HG02610 (cell line): ENCODE data around the gene EML6.
"Not testable (repeated sequence)": the region's sequence is repeated elsewhere in the genome, so short reads cannot be mapped to it uniquely, and the experiment has no call there.

Experiments used
- ATAC-seq: cut with Tn5 transposase; IDR thresholded peaks from one replicate; pipeline ENCODE4 v1.9.1; 2021; ENCODE audit warnings: mild to moderate bottlenecking, moderate library complexity; ENCODE audit not compliant: unreplicated experiment

The EML6 gene

DNA sequence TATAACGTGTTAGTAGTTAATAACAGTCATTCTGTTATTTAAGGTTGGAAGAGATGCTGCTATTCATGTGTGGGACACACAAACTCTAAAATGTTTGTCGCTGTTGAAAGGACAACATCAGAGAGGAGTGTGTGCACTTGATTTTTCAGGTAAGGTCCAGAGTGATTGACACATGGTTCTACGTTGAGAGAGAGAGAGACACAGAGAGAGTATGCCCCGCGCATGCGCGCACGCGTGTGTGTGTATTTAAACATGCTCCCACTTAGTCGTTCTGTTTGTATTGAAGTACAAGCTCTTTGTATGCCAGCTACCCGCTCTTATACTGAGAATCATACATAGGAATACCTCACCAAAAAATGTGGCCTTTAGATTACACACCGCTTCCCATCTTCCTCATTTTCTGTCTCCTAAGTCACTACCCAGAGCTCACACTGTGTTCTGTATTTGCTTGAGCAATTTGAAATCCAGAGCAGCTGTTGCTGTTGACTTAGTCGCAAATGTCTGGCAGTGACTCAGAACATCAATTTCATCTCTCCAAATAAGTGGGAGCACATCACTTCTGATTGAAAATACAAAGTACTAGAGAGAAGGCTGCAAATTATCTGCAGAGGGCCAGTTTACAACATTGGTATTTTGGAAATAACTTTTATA is 148.1 kb downstream of the EML6 start:
- no peak for ATAC-seq

DNA sequence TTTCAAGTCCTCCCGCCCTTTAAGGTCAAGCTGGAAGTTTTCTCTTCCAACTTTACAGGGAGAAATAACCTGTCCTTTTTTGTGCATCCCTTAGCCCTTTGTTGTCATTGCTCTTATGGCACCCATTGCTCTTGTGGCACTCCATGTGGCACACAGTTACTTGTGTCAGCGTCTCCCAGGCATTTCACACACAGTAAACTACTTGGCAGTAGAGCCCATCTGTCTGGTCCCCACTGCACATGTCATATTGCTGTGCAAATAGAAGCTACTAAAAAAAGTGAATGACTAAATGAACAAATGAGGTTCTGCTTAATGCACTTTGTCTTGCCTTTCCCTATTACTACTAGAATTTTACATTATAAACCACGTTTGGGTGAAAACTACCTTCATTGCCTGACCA is 149.3 kb downstream of the EML6 start:
- ATAC-seq, result no peak

DNA sequence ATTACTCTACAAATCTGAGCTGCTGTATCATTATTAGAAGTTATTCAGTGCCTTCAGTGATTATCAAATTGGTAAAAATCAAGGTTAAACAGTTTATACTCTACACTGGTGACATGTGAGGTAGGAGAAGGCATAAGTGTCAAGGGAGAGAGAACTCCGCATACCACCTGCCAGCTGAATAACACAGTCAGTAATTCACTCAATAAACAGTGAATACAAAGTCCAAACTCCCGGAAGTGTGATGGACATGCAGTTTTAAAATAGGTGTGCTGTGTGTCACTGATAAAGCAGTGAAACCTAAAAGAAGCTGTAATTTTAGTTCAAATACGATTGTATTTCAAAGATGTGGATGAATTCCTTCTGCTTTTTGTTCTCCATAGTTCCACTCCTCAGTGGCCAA is 149.8 kb downstream of the EML6 start:
- ATAC-seq, result not testable (repeated sequence)

DNA sequence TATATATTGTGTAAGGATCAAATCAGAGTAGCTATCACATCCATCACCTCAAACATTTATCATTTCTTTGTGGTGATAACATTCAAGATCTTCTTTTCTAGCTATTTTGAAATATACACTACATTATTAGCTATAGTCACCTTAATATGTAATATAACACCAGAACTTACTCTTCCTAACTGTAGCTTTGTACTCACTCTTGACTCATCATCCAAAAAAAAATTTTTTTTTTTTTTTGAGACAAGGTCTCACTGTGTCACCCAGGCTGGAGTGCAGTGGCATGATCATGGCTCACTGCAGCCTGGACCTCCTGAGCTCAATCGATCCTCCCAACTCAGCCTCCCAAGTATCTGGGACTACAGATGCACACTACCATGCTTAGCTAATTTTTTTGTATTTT is 153.3 kb downstream of the EML6 start:
- no peak for ATAC-seq

DNA sequence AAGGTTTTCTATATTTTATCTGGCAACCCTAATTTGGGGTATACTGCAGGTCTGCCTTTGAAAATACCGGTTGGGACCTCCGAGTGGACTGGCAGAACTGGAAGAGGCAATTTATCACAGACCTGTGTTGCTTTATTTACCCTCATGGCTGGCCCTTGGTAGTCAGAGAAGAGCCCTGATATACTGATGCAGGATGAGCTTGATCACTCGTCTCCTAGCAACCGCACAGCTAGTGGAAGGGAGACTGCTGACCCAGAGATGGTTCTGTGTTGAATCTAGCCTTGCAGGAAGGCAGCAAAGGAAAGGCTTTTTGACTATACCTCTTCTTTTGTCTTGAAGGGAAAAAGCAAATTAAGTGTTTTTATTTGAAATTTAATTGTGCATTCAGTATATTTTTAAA is 154.7 kb downstream of the EML6 start:
- no peak for ATAC-seq

DNA sequence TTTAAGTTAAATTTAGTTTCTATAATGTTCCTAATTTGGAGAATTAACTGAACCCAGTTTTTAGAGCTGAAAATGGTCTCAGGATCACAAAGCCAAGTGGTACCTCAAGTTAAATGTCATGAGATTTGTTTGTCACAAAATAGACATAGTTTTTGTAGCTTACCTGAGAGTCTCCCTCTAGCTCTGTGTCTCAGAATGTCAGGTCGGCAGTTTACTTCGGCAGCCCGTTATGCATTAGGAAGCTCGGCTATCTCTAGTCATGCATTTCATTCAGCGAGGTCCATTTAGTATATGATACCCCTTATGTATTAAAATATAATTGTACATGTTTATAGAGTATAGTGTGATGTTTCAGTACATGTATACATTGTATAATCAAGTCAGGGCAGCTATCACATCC is 155.6 kb downstream of the EML6 start:
- no peak for ATAC-seq

DNA sequence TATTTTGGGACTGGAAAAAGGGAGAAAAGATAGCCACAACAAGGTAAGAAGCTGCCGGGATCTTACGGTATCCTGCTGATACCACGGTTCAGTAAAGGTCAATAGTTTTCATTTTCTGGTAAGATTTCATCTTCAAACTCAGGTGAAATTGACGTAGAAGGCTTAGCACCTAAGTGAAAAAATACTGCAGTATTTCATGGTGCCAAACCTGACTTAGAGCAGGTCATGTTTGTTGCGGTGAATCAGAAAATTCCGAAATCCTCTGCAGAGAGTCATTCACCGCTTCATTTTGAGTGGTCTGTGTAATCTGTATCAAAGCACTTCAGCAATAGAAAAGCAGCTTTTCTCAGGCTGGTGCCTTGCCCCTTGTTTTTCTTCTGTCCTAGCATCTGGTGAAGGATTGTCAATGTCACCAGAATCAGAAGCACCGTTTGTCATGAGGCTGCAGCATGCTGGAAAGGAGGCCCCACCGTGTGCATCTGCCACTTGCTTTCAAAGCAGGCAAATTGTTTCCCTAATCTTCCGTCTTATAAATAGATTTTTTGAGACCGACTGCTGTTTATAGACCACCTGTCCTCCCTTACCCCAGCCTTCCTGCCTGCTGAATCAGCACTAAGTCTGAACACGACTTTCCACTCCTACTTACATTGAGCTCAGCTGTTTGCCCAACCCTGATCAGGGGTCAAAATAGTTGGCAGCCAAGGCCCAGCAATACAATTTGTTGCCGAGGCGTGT is 156.3 kb downstream of the EML6 start:
- no peak for ATAC-seq

DNA sequence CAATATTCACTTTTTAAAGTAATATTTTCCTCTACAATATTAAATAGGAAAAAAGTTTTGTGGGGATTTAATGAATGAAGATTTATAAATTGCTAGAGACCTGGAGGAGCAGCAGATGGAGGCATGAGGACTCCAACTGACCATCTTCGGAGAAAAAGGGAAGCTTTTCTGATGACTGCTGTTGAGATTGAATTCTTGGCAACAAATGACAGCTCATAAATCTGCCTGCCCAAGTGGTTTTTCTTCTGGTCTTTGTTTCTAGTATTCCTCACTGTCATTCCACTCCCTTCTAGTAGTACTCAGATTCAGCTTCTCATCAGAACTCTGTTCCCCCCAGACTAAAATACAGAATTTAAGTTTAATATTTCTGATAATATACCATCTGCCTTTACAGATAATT is 157.0 kb downstream of the EML6 start:
- no peak for ATAC-seq

DNA sequence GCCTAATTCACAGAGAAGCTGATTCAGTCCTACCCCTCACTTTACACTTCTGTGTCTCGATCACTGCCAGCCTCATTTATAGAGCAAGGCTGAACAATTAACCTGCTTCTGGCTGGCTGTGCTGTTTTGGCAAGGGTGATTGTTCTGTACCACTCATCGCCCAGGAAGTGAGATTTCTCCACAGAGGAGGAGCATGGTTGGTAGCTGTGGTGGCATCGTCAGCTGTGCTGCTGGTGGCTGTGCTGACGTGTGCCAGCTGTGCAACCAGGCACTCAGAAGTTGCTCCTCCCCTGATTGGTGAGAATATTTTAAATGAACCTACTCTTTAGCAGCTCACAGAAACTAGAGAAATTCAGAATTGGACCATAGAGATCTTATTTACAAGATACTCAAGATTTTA is 158.3 kb downstream of the EML6 start:
- no peak for ATAC-seq

DNA sequence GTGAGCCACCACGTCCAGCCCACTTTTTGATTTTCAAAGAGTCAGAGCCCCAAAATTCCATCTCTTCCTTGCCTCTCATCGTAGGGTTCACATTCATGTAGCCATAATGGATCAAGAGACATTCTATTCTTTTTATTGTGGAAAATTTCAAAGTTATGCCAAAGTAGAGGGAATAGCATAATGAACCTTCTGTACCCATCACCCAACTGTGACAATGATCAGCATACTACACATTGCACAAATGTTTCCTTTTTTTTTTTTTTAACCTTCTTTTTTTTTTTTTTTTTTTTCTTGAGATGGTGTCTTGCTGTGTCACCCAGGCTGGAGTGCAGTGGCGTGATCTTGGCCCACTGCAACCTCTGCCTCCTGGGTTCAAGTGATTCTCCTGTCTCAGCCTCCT is 162.4 kb downstream of the EML6 start:
- ATAC-seq, result no peak

DNA sequence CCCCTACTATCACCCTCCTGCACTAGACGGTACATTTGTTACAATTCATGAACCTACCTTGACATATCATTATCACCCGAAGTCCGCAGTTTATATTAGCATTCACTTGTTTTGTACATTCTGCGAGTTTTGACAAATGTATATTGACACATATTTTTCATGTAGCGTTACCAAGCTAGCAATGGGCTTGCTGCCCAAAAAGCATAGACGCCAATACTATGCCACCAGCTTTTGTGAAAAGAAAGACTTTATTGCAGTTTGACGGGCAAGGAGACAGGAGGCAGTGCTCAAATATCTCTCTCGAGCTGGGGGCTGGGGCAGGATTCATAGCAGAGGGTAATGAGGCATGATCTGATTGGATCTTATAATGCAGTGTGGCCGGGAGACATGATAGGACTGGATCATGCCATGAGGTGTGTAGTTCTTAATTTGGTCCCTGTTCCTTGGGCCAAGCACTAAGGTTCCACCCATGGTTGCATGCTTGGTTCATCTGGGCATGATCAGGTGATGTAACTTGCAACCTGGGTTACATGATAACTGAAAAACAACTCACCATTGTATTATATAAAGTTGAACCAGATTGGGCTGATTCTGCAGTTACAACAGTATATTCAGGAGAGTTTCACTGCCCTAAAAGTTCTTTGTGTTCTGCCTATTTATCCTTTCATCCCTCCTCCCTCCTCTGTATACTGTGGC is 164.5 kb downstream of the EML6 start:
- ATAC-seq, result no peak

DNA sequence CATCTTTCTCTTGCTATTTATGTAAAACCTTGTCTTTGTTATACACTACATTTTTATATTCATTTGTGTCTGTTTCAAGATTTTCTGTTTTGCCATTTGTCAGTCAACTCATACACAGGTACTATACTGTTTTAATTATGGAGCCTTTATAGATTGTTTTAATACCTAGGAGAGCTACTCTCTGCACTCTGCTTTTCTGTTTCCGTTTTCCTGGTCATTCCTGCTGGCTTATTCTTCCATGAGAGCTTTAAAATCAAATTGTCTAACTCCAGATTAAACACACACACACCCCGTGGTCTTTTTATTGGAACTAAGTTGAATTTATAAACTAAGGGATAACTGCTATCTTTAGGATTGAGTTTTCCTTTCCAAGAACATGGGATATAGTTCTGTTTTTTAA is 165.6 kb downstream of the EML6 start:
- ATAC-seq, result no peak

DNA sequence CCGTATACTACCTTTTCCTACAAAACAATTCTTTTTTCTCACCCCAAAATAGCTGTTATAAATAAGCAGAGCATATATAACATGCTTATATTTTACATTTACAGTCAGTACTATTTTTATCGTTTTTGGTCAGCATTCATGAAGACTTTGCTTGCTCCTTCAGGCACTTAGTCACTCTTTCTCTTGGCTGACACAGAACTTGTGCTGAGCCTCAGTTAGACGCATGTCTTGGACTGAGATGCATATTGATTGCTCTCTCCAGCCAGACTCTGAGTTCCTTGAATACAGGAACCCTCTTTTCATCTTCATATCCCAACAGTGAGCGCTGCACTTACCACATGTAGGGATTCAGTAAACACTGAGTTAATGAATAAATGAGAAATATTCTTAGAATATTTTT is 168.4 kb downstream of the EML6 start:
- ATAC-seq, result no peak

DNA sequence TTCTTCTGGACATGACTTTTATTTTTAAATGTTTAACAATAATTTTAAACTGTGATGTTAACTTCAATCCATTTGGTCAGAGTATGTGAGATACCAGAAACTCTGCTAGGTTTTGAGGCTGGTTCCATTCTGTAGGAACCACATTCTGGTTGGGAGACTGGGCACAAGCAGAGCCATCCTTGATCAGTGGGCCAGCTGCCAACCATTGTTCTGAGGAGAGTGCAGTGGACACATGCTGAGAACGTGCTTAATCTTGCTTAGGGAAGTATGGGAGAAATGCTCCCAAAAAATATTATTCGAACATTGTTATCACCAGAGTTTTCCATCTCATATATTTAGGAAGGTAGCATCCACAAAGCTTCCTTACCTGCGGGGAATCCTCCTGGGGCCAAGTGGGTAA is 171.0 kb downstream of the EML6 start:
- no peak for ATAC-seq

DNA sequence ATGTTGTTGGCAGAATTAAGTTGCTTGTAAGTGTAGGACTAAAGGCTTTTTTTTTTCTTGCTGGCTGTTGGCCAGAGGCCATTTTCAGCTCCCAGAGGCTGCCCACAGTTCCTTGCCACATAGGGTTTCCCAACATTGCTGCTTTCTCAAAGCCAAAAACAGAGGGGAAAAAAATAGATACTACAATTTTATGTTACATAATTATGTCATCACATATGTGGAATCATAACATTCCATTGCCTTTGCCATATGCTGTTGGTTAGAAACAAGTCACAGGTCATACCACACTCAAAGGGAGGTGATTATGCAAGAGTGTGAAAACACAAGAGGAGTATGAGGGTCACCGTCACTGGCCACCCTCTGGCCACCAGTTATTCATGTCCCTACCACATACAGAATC is 172.3 kb downstream of the EML6 start:
- ATAC-seq, result no peak

DNA sequence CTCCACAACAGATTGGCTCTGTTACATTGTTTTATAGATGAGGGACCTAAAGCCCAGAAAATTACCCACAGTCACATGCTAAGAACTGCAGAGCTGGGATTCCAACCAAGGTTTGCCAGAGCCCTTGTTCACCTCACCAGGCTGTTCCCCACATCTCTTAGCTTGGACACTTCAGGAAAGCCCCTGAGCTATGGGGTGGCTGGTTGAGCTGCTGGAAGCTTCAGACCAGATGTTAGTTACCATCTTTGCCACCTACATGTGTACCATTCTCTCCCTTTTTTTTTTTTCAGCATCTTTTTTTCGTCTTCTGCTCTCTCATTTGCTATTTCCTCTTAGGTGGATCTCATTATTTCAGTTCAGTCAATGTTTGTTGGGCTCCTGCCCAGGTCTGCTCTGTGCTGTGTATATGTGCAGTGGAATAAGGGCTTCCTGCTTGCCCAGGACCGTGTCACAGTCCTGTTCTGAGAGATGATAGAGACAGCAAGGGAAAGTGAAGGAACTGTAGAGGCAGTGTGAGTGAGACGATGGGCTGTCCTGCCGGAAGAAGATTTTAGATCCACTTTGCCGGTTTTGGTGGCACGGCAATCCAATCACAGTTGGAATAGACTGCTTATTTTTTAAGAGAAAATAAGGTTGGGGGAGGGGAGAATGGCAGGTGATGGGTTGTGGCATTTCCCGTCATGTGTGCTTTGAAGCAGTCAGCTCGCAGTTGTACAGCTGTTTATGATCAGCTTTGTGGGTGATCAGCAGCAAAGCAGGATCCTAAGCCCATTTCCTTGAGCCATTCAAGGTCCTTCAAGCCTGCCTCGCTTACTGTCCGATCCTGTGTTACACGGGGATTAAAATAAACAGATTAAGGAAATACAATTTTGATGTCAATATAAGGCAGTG is 174.2 kb downstream of the EML6 start:
- ATAC-seq, result no peak

DNA sequence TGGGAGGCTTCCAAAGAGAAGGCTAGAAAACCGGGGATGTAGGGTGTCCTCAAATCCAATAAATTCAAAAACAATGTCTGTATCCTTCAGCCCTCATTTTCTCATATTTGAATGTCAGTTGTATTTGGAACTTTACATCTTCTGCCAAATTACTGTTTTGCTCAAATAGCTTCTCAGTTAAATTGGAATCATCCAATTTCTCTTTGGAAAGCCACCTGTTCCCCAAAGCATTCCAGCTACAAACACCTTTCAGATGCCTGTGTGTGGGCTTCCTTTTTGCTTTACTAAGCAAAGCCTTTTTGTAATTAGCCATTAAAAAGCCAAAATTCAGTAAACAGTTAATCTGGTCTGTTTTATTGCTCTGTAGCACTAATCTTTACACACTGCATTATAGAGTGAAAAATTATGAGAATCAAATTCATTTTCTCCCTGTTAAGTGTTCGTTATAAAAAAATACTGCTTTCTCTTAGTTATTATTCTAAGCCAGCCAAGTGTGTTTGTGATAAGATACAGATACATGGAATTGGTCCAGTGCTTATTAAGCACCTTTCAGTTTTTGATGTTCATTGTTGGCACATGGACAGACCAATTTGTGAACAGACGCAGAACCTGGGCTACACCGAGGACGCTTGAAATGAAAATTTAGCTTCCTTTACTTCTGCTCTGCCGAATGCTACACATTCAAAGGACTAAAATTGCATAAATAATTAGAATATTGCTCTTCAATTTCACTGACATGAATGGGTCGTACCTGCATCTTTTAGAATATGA is 175.2 kb downstream of the EML6 start:
- no peak for ATAC-seq

DNA sequence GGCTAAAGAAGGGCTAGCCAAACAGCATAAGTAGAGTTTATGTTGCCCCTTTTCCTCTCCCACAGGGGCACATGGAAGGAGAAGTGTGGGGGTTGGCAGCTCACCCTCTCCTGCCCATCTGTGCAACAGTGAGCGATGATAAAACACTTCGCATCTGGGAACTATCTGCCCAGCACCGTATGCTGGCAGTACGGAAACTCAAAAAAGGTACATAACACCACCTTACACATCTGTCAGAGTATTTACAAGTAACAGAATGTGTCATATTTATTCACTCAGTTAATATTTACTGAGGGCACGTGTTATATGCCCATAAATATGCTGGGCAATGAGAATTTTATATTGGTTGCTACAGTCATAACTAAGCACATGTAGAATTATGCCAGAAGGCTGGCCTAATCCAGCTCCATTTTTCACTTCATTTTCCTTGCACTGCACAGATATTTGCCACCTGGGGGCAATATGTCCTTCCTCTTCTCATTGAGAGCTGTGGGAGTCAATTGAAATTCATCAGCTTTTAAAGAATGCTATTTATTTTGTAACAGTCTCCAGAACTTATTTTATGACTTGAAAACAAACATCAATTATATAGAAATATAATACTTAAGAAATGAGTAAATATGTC is 176.2 kb downstream of the EML6 start:
- ATAC-seq, result no peak

DNA sequence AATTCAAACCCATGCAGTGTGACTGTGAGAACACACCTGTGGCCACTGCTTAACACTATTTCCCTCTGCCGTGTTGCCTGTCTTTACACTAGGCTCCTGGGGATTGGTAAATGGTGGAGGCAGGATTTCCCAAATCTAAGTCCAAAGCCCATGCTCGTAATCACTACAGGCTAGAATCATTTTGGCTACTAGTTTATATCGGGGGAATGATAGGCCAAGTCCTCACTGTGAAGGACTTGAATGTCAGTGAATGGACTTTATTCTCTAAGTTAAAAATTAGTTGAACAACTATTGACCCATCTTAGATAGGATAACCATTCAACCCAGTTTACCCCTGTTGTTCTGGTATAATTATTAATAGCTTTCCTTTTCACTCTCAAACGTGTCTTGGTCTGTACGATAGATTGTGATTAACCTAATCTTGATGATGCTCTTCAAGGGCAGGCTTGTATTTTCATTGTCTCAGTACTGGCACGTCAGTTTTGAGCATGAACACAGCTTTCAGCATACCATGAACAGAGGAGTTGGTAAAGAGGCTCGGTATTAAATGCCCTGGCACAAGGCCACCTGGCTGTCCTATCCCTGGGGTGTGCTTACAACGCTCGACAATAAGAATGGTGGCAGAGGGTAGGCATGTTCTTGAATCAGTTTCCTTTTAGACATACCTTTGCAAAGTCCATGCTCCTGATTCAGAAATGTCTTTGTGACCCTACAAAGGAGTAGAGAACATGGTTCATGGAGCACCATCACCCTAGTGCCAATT is 177.9 kb downstream of the EML6 start:
- ATAC-seq, result no peak
